HepG2 (cell line): ENCODE measurements around the gene ZNF77. TPM values are rescaled to one million over a fixed set of nuclear protein-coding genes. Genes with fewer than 3 reads are reported as not detected.

Source experiments
- CREM ChIP-seq, 2 experiments: sonication (generic) in 1 of 2; formaldehyde crosslinking in 1 of 2; IDR thresholded peaks; 2 replicates each; pipeline versions ENCODE4 v1.4.0 to v1.6.1; 2016 to 2020; ENCODE audit warnings: antibody characterized with exemption in 1 of 2, mild to moderate bottlenecking in 1 of 2, missing genetic modification reagents in 1 of 2
- HOXA5 ChIP-seq: sonication (generic); formaldehyde crosslinking; IDR thresholded peaks from 2 replicates; pipeline ENCODE4 v1.4.0; 2020; ENCODE audit warnings: missing genetic modification reagents
- KLF9 ChIP-seq: IDR thresholded peaks from 2 replicates; pipeline ENCODE4 v1.6.1; 2016; ENCODE audit warnings: low read depth
- NFYB ChIP-seq: sonication (generic); formaldehyde crosslinking; IDR thresholded peaks from 2 replicates; pipeline ENCODE4 v1.4.0; 2020; ENCODE audit warnings: missing genetic modification reagents
- TFDP1 ChIP-seq: IDR thresholded peaks from 2 replicates; pipeline ENCODE4 v1.6.1; 2016; ENCODE audit warnings: missing compliant biosample characterization, missing genetic modification reagents, borderline replicate concordance
- ZBTB20 ChIP-seq: sonication (generic); formaldehyde crosslinking; IDR thresholded peaks from 2 replicates; pipeline ENCODE4 v1.8.1; 2023; ENCODE audit warnings: missing genetic modification reagents, low read depth, mild to moderate bottlenecking, borderline replicate concordance
- ZFP41 ChIP-seq: sonication (generic); formaldehyde crosslinking; IDR thresholded peaks from 2 replicates; pipeline ENCODE4 v1.4.0; 2020; ENCODE audit warnings: mild to moderate bottlenecking, missing genetic modification reagents, borderline replicate concordance
- ZNF263 ChIP-seq: sonication (generic); formaldehyde crosslinking; IDR thresholded peaks from 2 replicates; pipeline ENCODE4 v1.4.0; 2020; ENCODE audit warnings: missing genetic modification reagents
- ZNF556 ChIP-seq: sonication (generic); formaldehyde crosslinking; IDR thresholded peaks from 2 replicates; pipeline ENCODE4 v1.4.0; 2020; ENCODE audit warnings: mild to moderate bottlenecking, missing genetic modification reagents, borderline replicate concordance
- ZNF720 ChIP-seq: sonication (generic); formaldehyde crosslinking; IDR thresholded peaks from 2 replicates; pipeline ENCODE4 v1.4.0; 2020; ENCODE audit warnings: missing genetic modification reagents
- ZNF740 ChIP-seq: sonication (generic); formaldehyde crosslinking; IDR thresholded peaks from 2 replicates; pipeline ENCODE4 v1.4.0; 2020; ENCODE audit warnings: missing genetic modification reagents
- polyA plus RNA-seq, 8 experiments: library from polyadenylated mRNA; depleted of rRNA in 3 of 8; stranded (reverse) in 7 of 8; unstranded in 1 of 8; fragments of >200 nt; fragmentation: Illumina TruSeq in 4 of 8; extraction: Trizol in 4 of 8; gene quantifications; 2 replicates each; pipeline versions ENCODE4 v1.2.1 to v1.2.3, GENCODE V29; 2011 to 2016; ENCODE audit warnings: low read depth in 4 of 8, missing spikeins in 1 of 8, mixed read lengths in 1 of 8; ENCODE audit not compliant: insufficient read depth in 1 of 8
- total RNA-seq, 5 experiments: library from RNA; depleted of rRNA; stranded (reverse); fragments of >200 nt; fragmentation: Illumina TruSeq; extraction: Trizol; gene quantifications; 2 replicates each; pipeline ENCODE4 v1.2.3, GENCODE V29; 2016; ENCODE audit warnings: low read depth in 1 of 5
- TF ChIP-seq, protein P1 (sequence below): sonication (generic); formaldehyde crosslinking; IDR thresholded peaks from 2 replicates; pipeline ENCODE4 v1.4.0; 2020; ENCODE audit warnings: mild to moderate bottlenecking, missing genetic modification reagents
- TF ChIP-seq, protein P2 (sequence below): sonication (generic); formaldehyde crosslinking; IDR thresholded peaks from 2 replicates; pipeline ENCODE4 v1.4.0; 2020; ENCODE audit warnings: missing genetic modification reagents
- TF ChIP-seq, protein P3 (sequence below): conservative IDR thresholded peaks from 2 replicates; pipeline ENCODE4 v1.6.1; 2018; ENCODE audit warnings: missing genetic modification reagents
- TF ChIP-seq, protein P4 (sequence below): sonication (generic); formaldehyde crosslinking; IDR thresholded peaks from 2 replicates; pipeline ENCODE4 v1.5.0; 2020; ENCODE audit warnings: missing genetic modification reagents

Gene ZNF77
- total and polyA plus RNA-seq, 2 of the 13 experiments (the other 11 are each of a cell fraction or from before 2014, with no cell fraction given) = 7.1 to 11.5 TPM

DNA sequence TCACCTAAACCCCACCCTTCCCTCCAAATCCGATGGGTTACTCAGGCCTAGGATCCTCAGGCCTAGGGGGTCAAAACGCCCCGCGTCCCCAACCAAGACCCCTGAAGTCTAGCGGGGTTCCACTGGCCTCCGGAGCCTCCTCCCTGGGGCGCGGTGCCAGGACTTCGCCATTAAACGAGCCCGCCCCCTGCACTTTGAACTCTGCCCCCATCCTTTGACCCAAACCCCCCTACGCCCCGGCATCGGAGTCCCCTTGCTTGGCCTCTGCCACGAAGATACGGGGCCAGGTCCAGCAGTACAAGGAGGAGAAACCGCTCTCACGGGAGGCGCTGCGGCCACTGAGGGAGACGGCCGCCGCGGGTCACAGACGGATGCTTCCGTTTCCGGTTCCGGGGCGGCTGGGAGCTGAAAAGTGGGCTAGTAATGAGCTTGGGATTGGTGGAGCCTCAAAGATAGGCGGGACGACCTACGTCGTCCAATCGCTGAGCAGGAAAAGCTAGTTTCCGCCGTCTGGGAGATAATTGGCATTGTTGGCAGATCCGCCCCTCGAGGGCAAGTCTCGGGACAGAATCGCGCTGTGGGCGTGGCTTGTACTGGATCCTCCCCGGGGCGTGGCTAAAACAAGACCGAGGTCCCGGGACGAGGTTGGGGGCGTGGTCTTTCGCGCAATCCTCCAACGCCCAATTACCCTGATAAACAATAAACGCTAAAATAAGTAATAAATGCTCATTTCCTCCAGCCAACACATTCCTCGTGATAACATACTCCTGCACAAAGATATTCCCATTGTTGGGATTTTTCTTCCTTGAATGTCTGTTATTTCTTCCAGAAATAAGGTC lies 5.7 kb upstream of the ZNF77 start (continued):
- TF ChIP-seq, protein P1, sequence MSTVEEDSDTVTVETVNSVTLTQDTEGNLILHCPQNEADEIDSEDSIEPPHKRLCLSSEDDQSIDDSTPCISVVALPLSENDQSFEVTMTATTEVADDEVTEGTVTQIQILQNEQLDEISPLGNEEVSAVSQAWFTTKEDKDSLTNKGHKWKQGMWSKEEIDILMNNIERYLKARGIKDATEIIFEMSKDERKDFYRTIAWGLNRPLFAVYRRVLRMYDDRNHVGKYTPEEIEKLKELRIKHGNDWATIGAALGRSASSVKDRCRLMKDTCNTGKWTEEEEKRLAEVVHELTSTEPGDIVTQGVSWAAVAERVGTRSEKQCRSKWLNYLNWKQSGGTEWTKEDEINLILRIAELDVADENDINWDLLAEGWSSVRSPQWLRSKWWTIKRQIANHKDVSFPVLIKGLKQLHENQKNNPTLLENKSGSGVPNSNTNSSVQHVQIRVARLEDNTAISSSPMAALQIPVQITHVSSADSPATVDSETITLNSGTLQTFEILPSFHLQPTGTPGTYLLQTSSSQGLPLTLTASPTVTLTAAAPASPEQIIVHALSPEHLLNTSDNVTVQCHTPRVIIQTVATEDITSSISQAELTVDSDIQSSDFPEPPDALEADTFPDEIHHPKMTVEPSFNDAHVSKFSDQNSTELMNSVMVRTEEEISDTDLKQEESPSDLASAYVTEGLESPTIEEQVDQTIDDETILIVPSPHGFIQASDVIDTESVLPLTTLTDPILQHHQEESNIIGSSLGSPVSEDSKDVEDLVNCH (CRISPR knock-in tag) = no peak
- TF ChIP-seq, protein P2, sequence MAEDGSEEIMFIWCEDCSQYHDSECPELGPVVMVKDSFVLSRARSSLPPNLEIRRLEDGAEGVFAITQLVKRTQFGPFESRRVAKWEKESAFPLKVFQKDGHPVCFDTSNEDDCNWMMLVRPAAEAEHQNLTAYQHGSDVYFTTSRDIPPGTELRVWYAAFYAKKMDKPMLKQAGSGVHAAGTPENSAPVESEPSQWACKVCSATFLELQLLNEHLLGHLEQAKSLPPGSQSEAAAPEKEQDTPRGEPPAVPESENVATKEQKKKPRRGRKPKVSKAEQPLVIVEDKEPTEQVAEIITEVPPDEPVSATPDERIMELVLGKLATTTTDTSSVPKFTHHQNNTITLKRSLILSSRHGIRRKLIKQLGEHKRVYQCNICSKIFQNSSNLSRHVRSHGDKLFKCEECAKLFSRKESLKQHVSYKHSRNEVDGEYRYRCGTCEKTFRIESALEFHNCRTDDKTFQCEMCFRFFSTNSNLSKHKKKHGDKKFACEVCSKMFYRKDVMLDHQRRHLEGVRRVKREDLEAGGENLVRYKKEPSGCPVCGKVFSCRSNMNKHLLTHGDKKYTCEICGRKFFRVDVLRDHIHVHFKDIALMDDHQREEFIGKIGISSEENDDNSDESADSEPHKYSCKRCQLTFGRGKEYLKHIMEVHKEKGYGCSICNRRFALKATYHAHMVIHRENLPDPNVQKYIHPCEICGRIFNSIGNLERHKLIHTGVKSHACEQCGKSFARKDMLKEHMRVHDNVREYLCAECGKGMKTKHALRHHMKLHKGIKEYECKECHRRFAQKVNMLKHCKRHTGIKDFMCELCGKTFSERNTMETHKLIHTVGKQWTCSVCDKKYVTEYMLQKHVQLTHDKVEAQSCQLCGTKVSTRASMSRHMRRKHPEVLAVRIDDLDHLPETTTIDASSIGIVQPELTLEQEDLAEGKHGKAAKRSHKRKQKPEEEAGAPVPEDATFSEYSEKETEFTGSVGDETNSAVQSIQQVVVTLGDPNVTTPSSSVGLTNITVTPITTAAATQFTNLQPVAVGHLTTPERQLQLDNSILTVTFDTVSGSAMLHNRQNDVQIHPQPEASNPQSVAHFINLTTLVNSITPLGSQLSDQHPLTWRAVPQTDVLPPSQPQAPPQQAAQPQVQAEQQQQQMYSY (CRISPR knock-in tag) = no peak
- TF ChIP-seq ZNF263 (CRISPR knock-in tag) (no peak), KLF9 (CRISPR knock-in tag) (no peak; the same call in 1 of the 2 replicates), NFYB (peak; percentile 90), ZBTB20 (CRISPR knock-in tag) (no peak; the same call in 1 of the 2 replicates), TFDP1 (CRISPR knock-in tag) (no peak), ZFP41 (CRISPR knock-in tag) (no peak), HOXA5 (CRISPR knock-in tag) (peak; percentile 62; the same call in 1 of the 2 replicates), CREM (IDR thresholded peaks at IDR 0.05) (peak; percentile 87), CREM (CRISPR knock-in tag; IDR thresholded peaks at IDR 0.05) (0 out of 2 replicates have a peak, but pooled peaks have one; percentile 27), ZNF720 (CRISPR knock-in tag) (no peak), ZNF556 (CRISPR knock-in tag) (no peak), ZNF740 (peak; percentile 73; the same call in 1 of the 2 replicates)
- TF ChIP-seq, protein P3, sequence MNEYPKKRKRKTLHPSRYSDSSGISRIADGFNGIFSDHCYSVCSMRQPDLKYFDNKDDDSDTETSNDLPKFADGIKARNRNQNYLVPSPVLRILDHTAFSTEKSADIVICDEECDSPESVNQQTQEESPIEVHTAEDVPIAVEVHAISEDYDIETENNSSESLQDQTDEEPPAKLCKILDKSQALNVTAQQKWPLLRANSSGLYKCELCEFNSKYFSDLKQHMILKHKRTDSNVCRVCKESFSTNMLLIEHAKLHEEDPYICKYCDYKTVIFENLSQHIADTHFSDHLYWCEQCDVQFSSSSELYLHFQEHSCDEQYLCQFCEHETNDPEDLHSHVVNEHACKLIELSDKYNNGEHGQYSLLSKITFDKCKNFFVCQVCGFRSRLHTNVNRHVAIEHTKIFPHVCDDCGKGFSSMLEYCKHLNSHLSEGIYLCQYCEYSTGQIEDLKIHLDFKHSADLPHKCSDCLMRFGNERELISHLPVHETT = peak; percentile 95
- TF ChIP-seq, protein P4, sequence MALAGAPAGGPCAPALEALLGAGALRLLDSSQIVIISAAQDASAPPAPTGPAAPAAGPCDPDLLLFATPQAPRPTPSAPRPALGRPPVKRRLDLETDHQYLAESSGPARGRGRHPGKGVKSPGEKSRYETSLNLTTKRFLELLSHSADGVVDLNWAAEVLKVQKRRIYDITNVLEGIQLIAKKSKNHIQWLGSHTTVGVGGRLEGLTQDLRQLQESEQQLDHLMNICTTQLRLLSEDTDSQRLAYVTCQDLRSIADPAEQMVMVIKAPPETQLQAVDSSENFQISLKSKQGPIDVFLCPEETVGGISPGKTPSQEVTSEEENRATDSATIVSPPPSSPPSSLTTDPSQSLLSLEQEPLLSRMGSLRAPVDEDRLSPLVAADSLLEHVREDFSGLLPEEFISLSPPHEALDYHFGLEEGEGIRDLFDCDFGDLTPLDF (CRISPR knock-in tag) = no peak
